Measurements from ENCODE around the gene PSD4. TPM values are rescaled to one million over a fixed set of nuclear protein-coding genes. Genes with fewer than 3 reads are reported as not detected.
A peak's percentile ranks its signal among the peaks of the same experiment; 100 is the strongest.

PSD4 gene
- total and polyA plus RNA-seq, 10 of the 15 experiments (the other 5 are each of a cell fraction or from before 2014, with no cell fraction given): 0.68 to 114 (median 35.1) TPM

DNA sequence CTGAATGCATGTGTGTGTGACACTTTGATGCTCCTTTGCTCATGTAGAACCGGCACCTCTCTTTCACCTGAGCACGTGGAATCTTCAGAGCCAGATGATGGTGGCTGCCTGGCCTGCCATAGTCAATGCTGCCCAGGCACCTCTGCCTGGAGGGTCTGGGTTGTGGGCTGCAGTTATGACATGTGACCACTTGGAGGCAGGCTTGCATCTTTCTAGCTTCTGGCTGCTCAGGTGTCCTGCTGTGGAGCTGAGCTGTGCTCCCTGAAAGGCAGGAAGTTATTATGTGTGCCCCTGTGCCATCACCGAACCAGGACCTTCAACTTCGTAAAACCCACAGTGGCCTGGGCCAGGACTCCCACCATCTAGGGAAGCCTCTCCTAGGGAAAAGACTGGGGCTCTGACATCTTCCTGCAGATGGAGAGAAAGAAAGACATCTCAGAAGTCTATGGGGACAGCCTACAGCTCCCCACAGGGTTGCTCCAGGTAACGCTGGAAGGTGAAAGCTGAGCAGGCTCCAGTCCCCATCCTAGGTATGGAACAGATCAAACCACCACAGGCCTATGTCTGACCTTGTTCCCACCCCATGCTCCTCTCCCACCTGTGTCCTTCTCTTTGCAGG lies 30.2 kb downstream of the PSD4 start (continued):
- TF ChIP-seq ZBTB40 (IDR thresholded peaks at IDR 0.05; ENCODE audit: borderline replicate concordance) (no peak), HSF1 (IDR thresholded peaks at IDR 0.05; ENCODE audit: low read depth, low read length) (no peak), CHD4 (IDR thresholded peaks at IDR 0.05) (no peak), CUX1 (IDR thresholded peaks at IDR 0.05; ENCODE audit: insufficient replicate concordance, low read depth, low read length) (no peak), RUNX3 (IDR thresholded peaks at IDR 0.05; ENCODE audit: low read length) (peak; percentile 16; the same call in 1 of the 2 replicates), MYB (IDR thresholded peaks at IDR 0.05; ENCODE audit: borderline replicate concordance, low read depth, low read length) (no peak), KLF5 (IDR thresholded peaks at IDR 0.05; ENCODE audit: partially characterized antibody) (no peak), NFYB (IDR thresholded peaks at IDR 0.05; ENCODE audit: insufficient read depth, low read depth, low read length) (no peak), SUZ12 (IDR thresholded peaks at IDR 0.05; ENCODE audit: unreplicated experiment) (no peak), CREM (IDR thresholded peaks at IDR 0.05; ENCODE audit: low read depth) (no peak), RFX5 (IDR thresholded peaks at IDR 0.05; ENCODE audit: low read depth, low read length) (no peak), JUND (IDR thresholded peaks at IDR 0.05; ENCODE audit: low read depth, low read length) (no peak), GATAD2B (conservative IDR thresholded peaks at IDR 0.05; ENCODE audit: low read depth) (no peak)
- TF ChIP-seq, protein P1, sequence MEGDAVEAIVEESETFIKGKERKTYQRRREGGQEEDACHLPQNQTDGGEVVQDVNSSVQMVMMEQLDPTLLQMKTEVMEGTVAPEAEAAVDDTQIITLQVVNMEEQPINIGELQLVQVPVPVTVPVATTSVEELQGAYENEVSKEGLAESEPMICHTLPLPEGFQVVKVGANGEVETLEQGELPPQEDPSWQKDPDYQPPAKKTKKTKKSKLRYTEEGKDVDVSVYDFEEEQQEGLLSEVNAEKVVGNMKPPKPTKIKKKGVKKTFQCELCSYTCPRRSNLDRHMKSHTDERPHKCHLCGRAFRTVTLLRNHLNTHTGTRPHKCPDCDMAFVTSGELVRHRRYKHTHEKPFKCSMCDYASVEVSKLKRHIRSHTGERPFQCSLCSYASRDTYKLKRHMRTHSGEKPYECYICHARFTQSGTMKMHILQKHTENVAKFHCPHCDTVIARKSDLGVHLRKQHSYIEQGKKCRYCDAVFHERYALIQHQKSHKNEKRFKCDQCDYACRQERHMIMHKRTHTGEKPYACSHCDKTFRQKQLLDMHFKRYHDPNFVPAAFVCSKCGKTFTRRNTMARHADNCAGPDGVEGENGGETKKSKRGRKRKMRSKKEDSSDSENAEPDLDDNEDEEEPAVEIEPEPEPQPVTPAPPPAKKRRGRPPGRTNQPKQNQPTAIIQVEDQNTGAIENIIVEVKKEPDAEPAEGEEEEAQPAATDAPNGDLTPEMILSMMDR (IDR thresholded peaks at IDR 0.05 in 2 of 3, conservative IDR thresholded peaks at IDR 0.05 in 1 of 3; ENCODE audit: control insufficient read depth in 2 of 3, extremely low read depth in 1 of 3, insufficient read depth in 1 of 3, low read depth in 3 of 3, low read length in 3 of 3): peak; percentile 84 to 90 (median 89)
- TF ChIP-seq, protein P2, sequence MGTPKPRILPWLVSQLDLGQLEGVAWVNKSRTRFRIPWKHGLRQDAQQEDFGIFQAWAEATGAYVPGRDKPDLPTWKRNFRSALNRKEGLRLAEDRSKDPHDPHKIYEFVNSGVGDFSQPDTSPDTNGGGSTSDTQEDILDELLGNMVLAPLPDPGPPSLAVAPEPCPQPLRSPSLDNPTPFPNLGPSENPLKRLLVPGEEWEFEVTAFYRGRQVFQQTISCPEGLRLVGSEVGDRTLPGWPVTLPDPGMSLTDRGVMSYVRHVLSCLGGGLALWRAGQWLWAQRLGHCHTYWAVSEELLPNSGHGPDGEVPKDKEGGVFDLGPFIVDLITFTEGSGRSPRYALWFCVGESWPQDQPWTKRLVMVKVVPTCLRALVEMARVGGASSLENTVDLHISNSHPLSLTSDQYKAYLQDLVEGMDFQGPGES (IDR thresholded peaks at IDR 0.05): no peak

Data from GM12878 (cell line).